Activated gamma-delta T cell (primary cell): ENCODE data around the gene OR1D5.
"Not testable (repeated sequence)": the region's sequence is repeated elsewhere in the genome, so short reads cannot be mapped to it uniquely, and the experiment has no call there.

Experiments
- DNase-seq: peaks from one replicate; lab custom pipeline; 2025; lab: John Stamatoyannopoulos, UW
- total RNA-seq, 2 donors: gene quantifications; one replicate each; lab custom pipeline; 2026; lab: John Stamatoyannopoulos, UW

The OR1D5 gene, protein sequence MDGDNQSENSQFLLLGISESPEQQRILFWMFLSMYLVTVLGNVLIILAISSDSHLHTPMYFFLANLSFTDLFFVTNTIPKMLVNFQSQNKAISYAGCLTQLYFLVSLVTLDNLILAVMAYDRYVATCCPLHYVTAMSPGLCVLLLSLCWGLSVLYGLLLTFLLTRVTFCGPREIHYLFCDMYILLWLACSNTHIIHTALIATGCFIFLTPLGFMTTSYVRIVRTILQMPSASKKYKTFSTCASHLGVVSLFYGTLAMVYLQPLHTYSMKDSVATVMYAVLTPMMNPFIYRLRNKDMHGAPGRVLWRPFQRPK
- total RNA-seq: 0 reads per million in 2 donors

DNA sequence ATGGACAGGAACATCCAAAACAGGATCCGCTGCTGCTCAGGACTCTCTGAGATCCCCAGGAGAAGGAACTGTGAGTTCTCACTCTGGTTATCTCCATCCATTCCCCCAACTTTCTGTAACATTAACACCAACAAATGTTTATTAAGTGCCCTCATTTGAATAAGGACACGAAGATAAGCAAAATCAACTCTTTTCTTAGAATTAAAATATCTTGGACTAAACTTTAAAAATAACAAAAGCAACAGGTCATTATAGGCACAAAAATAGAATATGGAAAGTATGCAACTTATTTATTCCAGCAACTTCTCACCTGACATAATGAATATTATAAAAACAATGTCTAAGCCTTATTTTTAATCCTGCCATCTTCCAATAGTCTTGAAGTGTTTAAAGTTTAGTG lies at the start of gene OR1D5:
Gene OR1D5, minus strand, starts transcription at position 101 of the 400 bp plus-strand sequence. Its CDS starts 0 bp downstream, at position 101.
- DNase-seq: not testable (repeated sequence)

DNA sequence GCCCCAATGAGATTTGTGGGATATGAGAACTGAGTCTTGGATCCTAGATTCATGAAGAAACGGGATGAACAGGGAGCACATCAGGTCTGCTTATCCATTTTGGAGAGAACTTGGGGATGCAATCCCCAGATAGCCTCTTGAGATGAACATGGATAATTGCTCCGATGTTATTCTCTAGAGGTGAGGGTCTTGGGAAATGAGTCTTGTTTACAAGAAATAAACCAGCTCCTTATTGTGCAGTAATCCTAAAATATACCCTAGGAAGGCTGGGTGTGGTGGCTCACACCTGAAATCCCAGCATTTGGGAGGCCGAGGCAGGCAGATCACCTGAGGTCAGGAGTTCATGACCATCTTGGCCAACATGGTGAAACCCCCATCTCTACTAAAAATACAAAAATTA lies 40.9 kb upstream of the OR1D5 start, which contains the start of gene OR1D2:
Gene OR1D2, minus strand, starts transcription at position 101 of the 400 bp plus-strand sequence. CDS start 11,426 bp downstream, outside the sequence.
- no peak for DNase-seq

DNA sequence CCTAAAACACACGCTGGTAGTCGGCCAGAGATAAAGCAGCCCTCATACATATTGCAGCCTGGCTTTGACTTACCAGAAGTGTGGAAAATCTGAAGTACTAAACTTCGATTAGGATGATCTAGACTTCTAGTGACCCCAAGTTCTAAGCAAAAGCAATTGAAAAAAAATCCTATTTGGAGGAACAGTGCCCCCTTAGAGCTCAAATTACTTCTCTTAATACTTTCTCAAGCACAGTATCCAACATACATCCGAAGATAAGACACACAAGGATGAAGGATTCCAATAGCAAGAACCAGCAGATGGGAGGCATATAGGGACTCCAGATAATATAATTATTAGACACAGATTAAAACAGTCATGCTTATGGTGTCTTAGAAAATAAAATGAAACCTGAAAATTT lies 10.4 kb upstream of the OR1D5 start:
- not testable (repeated sequence) for DNase-seq

DNA sequence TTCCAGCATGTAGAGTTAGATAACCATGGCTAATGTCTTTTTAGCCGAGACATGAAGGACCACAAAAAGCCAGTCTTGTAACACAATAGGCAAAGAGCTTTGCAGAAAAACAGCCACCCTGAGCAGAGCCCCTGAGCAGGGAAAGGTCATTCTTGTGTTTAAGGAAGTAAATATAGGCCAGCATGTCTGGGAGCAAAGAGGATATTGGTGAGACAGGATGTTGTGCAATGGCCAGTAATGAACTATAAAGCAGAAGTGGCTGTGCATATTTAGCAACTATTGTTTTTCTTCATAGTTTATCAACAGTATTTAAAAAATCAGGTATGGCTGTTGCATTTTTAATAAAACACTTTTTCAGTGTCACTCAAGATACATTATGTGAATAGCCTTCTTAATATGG lies 1.8 kb upstream of the OR1D5 start:
- not testable (repeated sequence) for DNase-seq

DNA sequence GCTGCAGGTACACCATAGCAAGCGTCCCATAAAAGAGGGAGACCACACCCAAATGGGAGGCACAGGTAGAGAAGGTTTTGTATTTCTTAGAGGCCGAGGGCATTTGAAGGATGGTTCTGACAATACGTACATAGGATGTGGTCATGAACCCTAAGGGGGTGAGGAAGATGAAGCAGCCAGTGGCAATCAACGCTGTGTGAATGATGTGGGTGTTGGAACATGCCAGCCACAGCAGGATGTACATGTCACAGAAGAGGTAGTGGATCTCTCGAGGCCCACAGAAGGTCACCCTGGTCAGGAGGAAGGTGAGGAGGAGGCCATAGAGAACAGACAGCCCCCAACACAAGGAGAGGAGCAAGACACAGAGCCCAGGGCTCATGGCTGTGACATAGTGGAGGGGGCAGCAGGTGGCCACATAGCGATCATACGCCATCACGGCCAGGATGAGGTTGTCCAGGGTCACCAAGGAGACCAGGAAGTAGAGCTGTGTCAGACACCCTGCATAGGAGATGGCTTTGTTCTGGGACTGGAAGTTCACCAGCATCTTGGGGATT lies 506 bp downstream of the OR1D5 start:
- DNase-seq: not testable (repeated sequence)

DNA sequence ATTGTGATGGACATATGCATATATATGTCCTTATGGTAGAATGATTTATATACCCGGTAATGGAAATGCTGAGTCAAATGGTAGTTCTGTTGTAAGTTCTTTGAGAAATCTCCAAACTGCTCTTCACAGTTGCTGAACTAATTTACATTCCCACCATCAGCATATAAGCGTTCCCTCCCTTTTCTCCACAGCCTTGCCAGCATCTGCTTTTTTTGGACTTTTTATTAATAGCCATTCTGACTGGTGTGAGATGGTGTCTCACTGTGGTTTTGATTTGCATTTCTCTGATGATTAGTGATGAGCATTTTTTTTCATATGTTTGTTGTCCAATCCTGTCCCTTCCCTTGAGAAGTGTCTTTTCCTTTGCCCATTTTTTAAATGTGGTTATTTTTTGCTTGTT lies 8.5 kb downstream of the OR1D5 start:
- DNase-seq: not testable (repeated sequence)

DNA sequence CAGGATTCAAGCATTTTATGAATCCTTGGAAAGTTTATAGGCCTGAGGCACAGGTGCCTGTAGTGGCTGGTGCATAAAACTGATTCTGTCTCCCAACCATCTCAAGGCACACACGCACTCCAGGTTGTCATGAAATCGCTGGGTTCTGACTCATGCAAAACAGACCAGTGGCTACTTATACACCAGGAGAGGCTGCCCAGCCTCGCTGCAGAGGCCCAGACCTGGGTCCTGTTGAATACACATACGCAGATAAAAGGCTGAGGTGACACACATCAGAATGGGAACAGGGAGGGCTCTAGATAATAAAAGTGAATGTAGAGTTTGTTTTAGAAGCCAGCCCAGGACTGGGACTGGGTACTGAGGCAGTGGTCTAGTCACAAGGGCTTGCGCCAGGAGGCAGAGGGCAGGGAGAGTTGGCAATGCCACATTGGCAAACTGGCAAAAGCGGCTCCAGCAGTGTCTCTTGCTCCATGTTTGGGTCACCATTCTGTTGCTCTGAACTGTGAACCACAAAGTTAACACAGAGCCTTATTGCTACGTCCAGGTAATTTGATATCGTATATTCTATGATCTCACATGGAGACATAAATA lies 13.6 kb downstream of the OR1D5 start:
- DNase-seq: no peak

DNA sequence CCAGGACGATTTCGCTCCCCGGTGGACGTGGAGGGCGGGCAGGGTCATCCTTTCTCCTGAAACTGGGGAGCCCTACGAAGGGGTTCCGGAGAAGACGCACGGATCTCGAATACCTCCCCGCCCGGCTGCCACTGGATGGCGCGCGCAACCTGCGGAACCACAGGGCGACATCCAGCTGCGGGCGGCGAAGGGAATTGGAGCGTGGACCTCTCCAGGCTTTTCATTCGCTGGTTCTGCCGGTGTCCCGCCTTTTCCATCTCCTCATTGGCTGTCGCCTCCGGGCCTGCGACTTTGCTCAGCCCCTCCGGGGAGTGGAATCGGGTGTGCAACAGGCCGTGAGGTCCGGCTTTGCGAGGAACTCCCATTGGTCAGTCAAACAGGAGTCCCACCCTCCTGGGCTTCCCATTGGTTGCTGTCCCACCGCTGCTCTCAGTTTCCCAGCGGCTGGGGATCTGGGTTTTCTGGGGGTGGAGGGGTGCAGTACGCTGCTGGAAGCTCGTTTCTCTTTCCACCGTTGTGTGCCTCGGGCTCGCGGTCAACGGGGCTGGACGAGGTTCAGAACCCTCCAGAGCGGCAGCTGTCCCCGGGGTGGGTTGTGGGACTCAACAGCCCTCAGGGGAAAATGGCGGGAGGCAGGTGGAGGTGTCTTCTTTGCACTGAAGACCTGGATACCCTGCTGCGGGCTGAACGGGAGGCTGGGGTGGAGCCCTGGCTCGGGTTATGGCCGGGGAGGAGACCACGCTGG lies 14.5 kb downstream of the OR1D5 start:
- DNase-seq: peak; percentile 76

DNA sequence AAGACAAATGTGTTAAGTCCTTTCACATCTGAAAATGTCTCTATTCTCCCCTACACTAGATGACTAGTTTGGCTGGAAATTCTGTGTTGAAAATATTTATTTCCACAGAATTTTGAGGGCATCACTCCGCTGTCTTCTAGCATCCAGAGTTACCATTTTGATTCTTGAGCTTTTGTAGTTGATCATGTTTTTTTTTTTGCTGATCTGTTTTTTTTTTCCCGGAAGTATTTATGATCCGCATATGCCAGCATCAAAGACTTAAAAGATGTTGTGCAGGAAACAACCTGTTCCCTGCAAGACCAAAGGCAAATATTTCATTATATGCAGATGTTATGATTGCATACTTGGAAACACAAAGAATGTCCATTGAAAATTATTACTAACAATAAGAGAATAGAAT lies 16.7 kb downstream of the OR1D5 start:
- DNase-seq: no peak

DNA sequence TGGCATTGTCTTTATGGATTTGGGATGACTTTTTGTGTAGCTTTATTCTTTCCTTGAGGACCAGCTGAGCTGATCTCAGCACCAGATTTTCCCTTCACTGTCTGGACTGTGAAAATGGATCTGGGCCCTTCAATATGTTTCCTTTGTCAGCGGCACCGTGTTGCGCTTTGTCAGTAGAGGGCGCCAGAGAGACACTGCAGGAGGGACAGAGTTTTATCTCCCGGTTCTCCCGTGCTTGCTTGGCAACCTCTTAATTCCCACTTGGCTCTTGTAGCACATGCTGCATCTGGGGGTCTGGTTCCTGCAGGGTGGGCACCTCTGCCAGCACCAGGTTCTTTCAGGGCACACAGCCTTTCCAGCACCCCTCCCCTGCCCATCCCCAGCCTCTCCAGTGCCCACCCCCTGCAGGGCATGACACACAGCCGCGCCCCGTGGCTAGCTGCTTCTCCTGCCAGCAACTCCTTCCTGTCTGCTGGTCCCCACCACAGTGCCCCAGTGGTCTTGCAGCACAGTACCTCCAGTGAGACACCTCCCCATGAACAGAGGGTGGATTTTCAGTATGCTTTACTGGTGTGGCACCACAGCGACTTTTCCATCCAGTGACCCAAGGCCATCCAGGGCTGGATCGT lies 19.6 kb downstream of the OR1D5 start:
- no peak for DNase-seq

DNA sequence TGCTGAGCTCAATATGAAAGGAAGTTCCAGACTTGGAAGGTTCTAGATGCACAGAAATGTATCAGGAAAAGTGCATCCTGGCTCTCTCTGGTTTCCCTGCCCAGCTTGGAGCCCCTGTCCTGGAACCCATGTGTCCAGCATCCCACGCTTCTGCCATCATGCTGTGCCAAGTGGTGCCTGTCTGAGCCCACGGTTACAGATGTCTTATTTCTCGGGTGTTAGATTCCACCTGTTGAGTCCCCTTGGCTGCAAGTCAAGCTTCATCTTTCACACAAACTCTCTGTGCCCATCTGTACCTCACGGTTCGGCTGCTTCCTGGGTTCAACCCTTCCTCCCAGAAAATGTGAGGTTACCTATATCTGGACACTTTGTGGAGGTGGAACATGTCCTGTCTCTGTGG lies 22.5 kb downstream of the OR1D5 start:
- no peak for DNase-seq

DNA sequence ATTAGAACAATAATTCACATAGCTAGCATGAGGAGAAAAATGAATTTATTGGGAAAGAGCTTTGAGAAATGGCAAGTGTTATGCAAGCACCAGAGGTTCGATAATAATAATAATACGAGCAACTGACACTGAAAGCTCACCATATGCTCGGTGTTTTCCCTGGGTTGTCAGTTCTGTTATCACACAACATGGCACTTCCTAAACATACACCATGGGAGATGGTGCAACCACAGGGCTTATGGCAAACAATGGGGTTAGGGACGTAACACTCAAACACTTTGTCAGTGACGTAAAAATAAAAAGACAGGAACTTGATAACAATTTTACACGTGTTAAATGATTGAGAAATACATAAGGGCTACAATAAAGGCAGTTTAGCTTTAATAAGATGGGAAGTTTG lies 23.7 kb downstream of the OR1D5 start:
- DNase-seq: no peak

DNA sequence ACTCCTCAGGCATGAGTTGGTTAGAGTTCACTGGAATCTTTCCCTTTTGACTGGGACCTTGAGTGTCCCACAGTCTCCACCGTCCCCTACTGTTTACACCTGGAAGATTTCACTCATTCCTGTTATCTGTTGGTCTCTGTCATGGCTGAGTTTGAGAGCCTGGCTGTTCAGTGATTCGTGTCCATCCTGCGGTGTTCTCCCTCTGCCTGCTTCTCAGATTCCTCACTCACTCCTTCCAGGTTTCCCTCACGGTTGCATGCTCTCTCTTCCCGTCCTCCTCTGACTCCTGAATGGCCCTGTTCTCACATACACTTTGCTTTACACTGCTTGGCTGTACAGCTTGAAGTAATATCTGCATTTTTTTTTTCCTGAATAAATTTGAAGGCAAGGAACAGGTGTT lies 24.5 kb downstream of the OR1D5 start:
- DNase-seq: no peak

DNA sequence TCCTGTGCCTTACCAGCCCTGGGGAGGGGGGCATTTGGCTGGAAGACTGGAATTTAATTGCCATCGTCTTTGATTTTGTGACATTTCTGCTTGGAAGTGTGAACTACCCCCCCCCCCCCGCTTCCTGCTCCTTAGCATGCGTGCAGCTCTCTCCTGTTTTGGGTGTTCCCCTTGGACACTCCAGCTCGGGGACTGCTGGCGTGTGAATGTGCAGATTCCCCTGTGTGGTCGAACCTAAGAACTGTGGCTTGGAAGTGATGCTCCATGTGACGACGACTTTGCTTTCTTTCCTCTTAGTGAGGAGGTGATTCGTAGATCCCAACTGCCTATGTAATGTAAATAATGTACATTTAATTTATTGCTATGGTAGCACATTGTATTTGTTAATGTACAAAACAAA lies 26.1 kb downstream of the OR1D5 start:
- DNase-seq: no peak

DNA sequence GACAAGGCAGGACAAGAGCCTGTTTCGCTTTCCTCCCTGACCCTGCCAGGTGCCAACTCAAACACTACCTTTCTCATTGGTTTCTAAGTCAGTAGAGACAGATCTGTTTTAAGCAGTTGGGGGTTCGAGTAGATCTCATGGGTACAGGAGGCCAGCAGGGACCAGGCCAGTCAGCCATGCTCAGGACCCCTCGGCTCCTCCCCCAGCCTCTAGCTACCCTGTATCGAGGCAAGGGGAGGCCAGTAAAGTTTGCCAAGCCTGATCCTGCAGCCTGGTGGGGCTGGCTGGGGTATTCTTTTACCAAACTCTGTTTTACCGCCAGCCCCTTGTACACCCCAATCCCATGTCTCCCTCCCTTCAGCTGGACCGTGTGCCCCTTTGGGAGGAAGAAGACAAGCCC lies 26.6 kb downstream of the OR1D5 start:
- no peak for DNase-seq

DNA sequence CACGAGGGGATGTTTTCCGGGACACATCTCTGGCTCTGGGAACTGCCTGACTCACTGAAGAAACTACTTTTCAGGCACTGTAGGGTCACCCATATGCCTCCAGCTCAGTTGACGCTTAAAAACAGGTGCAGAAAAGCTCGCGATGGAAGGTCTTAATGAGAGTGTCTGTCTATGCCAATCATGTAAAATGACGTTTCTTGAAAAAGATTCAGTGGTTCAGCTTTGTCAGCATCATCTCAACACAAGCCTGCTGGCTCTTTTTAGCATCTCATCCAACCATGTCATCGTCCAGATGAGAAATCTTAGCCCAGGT lies 27.5 kb downstream of the OR1D5 start:
- DNase-seq: no peak

DNA sequence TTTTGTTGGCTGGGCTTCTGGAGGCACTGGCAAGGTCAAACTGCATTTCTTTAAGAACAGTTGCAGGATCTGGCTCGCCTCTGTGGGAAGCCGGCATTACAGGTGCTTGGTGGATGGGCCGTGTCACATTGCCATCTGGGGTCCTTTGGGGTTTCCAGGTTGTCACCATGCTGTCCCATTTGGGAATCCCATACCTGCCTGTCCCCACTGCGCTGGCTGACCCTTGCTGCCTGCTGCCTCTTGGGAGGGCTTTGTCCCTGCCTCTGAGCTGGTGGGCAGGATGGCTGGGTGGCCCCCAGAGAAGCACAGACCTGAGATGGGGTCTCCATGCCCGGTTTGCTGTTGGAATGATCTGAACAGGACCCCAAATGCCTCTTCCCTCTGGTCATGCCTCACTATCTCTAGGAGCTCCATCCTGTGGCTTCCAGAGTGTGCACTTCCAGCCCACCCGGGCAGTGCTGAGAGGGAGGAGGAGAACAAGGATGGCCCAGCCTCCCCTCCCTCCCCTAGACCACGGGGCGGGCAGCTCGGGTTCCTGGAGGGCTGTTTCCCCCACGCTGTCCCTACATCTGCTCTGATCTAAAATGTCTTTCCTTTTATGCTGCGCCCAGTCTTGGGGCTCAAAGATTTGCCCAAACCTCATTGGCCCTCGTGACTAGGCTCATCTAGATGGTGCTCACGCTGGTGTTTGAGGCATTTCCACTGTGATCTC lies 28.0 kb downstream of the OR1D5 start:
- no peak for DNase-seq

DNA sequence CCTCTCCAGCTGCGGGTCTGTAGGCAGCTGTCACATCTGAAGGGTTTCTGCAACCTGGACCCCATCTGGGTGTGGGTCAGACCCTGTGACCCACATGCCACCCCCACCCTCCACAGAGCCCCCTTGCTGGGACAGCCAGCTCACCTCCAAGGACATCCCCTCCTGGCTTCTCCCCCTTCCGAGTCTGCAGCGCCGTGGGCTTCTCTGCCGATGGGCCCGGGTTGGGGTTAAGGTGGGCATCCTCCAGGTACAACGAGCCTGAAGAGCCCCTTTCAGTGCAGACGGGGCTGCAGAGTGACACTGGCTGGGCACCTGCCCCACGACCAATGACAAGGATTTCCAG lies 28.9 kb downstream of the OR1D5 start:
- DNase-seq: no peak

DNA sequence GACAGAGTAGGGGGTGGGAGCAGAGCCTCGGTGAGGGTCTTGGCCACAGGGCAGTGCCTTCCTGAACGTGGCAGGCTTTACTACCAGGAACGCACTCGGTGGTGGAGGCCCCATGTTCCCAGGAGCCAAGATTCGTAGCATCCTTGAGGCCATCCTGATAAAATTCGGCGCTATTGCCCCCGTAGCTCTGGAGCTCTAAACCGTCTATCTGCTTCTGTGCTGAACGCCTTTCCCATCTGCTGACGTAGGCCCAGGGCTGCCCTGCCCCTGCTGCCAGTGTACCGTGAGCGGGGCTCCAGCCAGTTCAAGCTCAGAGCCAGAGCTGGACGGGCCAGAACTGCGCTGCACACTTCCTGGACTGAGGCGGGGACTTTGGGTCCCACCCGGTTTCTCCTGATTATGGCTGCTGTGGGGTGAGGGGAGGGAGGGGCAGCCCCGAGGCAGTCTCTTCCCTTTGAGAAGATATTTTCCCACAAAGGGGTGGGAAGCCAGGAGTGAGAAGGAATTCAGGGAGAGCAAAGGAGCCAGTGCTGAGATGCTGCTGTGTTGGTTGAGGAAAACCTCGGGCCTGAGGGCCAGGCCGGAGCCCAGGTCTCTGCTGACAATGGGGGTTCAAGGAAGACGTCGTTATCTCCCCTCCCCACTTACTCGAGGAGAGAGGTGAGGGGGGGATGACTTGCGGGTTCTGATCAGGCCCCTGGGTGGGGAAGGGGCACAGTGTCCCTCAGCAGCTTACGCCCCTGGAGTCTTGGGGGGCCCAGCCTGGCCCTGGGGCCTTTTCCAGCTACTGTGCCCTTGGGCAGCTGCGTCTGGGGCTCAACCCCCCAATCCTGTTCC lies 29.4 kb downstream of the OR1D5 start:
- no peak for DNase-seq

DNA sequence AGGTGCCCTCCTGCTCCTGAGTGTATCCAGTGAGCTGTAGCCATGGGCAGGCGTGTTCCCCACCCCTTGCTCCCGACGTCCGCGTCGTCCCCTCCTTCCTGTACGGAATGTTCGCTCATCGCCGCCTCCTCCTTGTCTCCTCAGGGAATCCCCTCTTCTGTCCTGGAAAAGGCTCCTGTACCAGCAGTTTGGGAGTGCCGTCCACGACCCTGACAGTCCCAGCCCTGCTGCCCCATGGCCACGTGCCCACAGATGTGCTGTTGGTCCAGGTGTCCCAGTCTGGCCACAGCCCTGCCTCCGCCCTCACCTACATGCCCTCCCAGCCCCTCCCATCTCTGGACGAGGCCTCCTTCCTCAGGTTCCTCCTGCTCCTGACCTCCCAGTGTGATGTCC lies 30.2 kb downstream of the OR1D5 start:
- DNase-seq: no peak
